ENCODE measurements around the gene CPLX3.

CPLX3 gene

GRCh38 chr15:74869726-74870407 lies 43.4 kb downstream of the CPLX3 start:
- no peak for DNase-seq (ENCODE audit: low read depth in 4 of 4, low spot score in 1 of 4)

DNA sequence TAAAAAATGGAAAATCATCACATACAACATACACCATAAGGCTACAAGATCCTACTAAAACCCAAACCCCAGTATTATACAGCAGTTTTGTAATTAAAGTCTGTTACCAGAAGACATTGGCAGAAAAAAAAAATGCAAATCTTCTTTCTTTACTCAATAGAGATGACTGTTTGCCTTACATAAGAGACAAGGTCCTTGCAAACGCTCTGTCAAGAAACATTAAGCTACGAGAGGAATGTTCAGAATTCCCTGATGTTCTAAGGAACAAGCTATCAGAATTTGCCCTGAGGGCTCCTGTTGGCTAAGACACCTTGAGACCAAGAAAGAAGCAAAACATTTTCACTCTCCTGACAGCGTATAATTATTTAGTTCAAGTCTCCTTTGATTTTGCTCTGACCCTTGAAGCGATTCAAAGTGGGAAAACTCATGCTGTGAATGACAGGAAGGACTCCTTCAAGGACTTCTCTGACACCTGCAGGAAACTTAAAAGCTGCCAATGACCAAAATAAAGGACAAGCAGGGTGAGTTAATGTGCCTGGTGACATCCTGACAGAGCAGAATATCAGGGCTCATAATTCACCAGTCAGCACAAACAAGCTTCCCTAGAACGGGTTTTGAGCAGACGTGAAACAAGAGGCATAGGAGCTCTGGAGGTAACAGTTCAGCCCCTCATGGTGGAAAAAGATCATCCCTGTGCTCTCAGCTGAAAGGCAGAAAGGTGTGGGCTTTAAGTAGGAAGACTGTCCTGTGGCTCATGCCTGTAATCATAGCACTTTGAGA lies 44.2 kb downstream of the CPLX3 start:
- DNase-seq (ENCODE audit: low read depth in 4 of 4, low spot score in 1 of 4), result no peak

DNA sequence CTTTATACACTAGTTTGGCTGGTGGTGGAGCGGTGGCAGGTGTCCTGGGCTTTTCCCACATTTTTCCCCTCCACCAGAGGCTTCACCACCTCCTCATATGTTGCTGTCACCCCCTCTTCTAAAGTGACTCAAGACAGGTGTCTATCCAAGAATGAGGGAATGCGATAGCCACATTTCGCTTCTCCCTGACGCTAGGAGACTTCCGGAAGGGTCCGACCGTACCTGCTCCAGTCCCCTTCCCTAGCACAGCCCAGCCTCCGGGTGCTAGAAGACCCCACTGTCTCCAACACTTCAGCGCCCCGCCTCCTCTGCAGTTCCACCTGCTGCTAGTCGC lies 46.2 kb downstream of the CPLX3 start:
- DNase-seq (ENCODE audit: low read depth in 4 of 4, low spot score in 1 of 4), result no peak

- peak; percentile 70 to 84 (median 80) for DNase-seq (ENCODE audit: low read depth in 4 of 4, low spot score in 1 of 4)
These were observed 46.8 kb downstream of the CPLX3 start, which contains the start of gene SCAMP2 for GRCh38 chr15:74873036-74873755. SCAMP2 (minus strand) TSS chr15:74873365; CDS start chr15:74873255, 110 bp downstream.

DNA sequence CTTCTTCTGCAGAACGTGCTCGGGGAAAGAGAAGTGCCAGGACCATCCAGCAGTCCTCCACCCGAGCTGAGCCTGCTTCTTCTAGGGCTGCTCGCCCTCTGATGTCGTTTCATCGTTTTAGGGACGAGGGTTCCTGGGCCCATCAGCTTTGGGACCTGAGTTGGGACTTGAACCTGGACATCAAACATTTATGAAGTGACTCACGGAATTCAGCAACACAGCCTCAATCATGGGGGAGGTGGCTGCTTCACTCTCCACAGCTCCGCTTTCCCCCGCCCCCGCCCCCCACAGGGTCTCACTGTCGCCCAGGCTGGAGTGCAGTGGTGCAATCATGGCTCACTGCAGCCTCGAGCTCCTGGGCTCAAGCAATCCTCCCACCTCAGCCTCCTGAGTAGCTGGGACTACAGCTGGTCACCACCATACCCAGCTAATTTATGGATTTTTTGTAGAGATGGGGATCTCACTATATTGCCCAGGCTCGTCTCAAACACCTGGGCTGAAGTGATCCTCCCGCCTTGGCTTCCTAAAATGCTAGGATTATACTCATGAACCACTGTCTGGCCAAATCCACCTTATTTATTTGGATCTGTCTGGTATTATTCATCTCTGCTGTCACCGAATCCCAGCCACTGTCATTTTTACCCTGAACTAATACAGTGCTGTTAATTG lies 47.5 kb downstream of the CPLX3 start:
- DNase-seq (ENCODE audit: low read depth in 4 of 4, low spot score in 1 of 4), result no peak

GRCh38 chr15:74878273-74878672 lies 51.8 kb downstream of the CPLX3 start:
- no peak for DNase-seq (ENCODE audit: low read depth in 4 of 4, low spot score in 1 of 4)
